HepG2 (cell line): ENCODE data around the gene AAMP. TPM values are rescaled to one million over a fixed set of nuclear protein-coding genes. Genes with fewer than 3 reads are reported as not detected.
A peak's percentile ranks its signal among the peaks of the same experiment; 100 is the strongest.

Experiments used
- AKNA ChIP-seq: sonication (generic); formaldehyde crosslinking; IDR thresholded peaks from 2 replicates; pipeline ENCODE4 v1.4.0; 2020; ENCODE audit warnings: missing genetic modification reagents, borderline replicate concordance
- HCFC1 ChIP-seq: fragments of 150-350 bp; IDR thresholded peaks from 2 replicates; pipeline ENCODE4 v1.6.1; 2014; ENCODE audit warnings: low read depth, low read length
- JARID2 ChIP-seq: sonication (generic); formaldehyde crosslinking; IDR thresholded peaks from 2 replicates; pipeline ENCODE4 v1.8.1; 2023; ENCODE audit warnings: missing genetic modification reagents, inconsistent platforms; ENCODE audit not compliant: insufficient replicate concordance
- JUN ChIP-seq: sonication (generic); formaldehyde crosslinking; IDR thresholded peaks from 2 replicates; pipeline ENCODE4 v1.4.0; 2020; ENCODE audit warnings: mild to moderate bottlenecking, missing genetic modification reagents
- NFKBIZ ChIP-seq: IDR thresholded peaks from 2 replicates; pipeline ENCODE4 v1.6.1; 2018; ENCODE audit warnings: missing genetic modification reagents, missing compliant biosample characterization
- POLR2A ChIP-seq, 2 experiments: IDR thresholded peaks; 2 replicates each; pipeline ENCODE4 v1.6.1; 2011; ENCODE audit warnings: low read depth in 2 of 2, low read length in 2 of 2, mild to moderate bottlenecking in 1 of 2, moderate library complexity in 1 of 2; ENCODE audit not compliant: insufficient read depth in 1 of 2
- SKI ChIP-seq: fragments of 450-650 bp; IDR thresholded peaks from one replicate; pipeline ENCODE4 v1.6.1; 2018; ENCODE audit warnings: mild to moderate bottlenecking; ENCODE audit not compliant: partially characterized antibody
- SNAPC5 ChIP-seq: sonication (generic); formaldehyde crosslinking; IDR thresholded peaks from 2 replicates; pipeline ENCODE4 v1.8.1; 2023; ENCODE audit warnings: mild to moderate bottlenecking, missing genetic modification reagents, borderline replicate concordance
- ZBED4 ChIP-seq: sonication (generic); formaldehyde crosslinking; IDR thresholded peaks from 2 replicates; pipeline ENCODE4 v1.4.0; 2020; ENCODE audit warnings: missing genetic modification reagents, borderline replicate concordance
- ZNF18 ChIP-seq: sonication (generic); formaldehyde crosslinking; IDR thresholded peaks from 2 replicates; pipeline ENCODE4 v1.8.0; 2022; ENCODE audit warnings: mild to moderate bottlenecking, missing genetic modification reagents; ENCODE audit not compliant: insufficient replicate concordance
- ZNF383 ChIP-seq: sonication (generic); formaldehyde crosslinking; IDR thresholded peaks from 2 replicates; pipeline ENCODE4 v1.4.0; 2020; ENCODE audit warnings: missing genetic modification reagents, mild to moderate bottlenecking, borderline replicate concordance
- ZNF691 ChIP-seq: sonication (generic); formaldehyde crosslinking; IDR thresholded peaks from 2 replicates; pipeline ENCODE4 v1.4.0; 2020; ENCODE audit warnings: missing genetic modification reagents, low read depth, mild to moderate bottlenecking, borderline replicate concordance
- ZNF790 ChIP-seq: sonication (generic); formaldehyde crosslinking; IDR thresholded peaks from 2 replicates; pipeline ENCODE4 v1.8.0; 2022; ENCODE audit warnings: missing genetic modification reagents, mild to moderate bottlenecking, borderline replicate concordance
- ZSCAN22 ChIP-seq: sonication (generic); formaldehyde crosslinking; IDR thresholded peaks from 2 replicates; pipeline ENCODE4 v1.4.0; 2020; ENCODE audit warnings: mild to moderate bottlenecking, missing genetic modification reagents
- polyA plus RNA-seq, 8 experiments: library from polyadenylated mRNA; depleted of rRNA in 3 of 8; stranded (reverse) in 7 of 8; unstranded in 1 of 8; fragments of >200 nt; fragmentation: Illumina TruSeq in 4 of 8; extraction: Trizol in 4 of 8; gene quantifications; 2 replicates each; pipeline versions ENCODE4 v1.2.1 to v1.2.3, GENCODE V29; 2011 to 2016; ENCODE audit warnings: low read depth in 4 of 8, missing spikeins in 1 of 8, mixed read lengths in 1 of 8; ENCODE audit not compliant: insufficient read depth in 1 of 8
- total RNA-seq, 5 experiments: library from RNA; depleted of rRNA; stranded (reverse); fragments of >200 nt; fragmentation: Illumina TruSeq; extraction: Trizol; gene quantifications; 2 replicates each; pipeline ENCODE4 v1.2.3, GENCODE V29; 2016; ENCODE audit warnings: low read depth in 1 of 5

The AAMP gene
- total and polyA plus RNA-seq, 2 of the 13 experiments (the other 11 are each of a cell fraction or from before 2014, with no cell fraction given) = 110 to 186 TPM

GRCh38 chr2:218271865-218272530 is 2.1 kb upstream of the AAMP start (continued):
- no peak for TF ChIP-seq NFKBIZ (CRISPR knock-in tag)
- no peak for TF ChIP-seq SKI
- TF ChIP-seq ZSCAN22 (CRISPR knock-in tag) = 0 out of 2 replicates have a peak, but pooled peaks have one; percentile 32
- peak in 1 of 2 experiments; percentile 13; a peak in 2 of 4 replicates for TF ChIP-seq POLR2A (IDR thresholded peaks at IDR 0.05; ENCODE audit: insufficient read depth in 1 of 2, low read depth in 2 of 2, low read length in 2 of 2)
- 0 out of 2 replicates have a peak, but pooled peaks have one; percentile 41 for TF ChIP-seq ZNF383 (CRISPR knock-in tag)
- 0 out of 2 replicates have a peak, but pooled peaks have one; percentile 13 for TF ChIP-seq ZBED4 (CRISPR knock-in tag)
- peak; percentile 19 for TF ChIP-seq JARID2 (CRISPR knock-in tag)
- TF ChIP-seq ZNF18 (CRISPR knock-in tag) = peak; percentile 48
- peak; percentile 22; the same call in 1 of the 2 replicates for TF ChIP-seq ZNF691 (CRISPR knock-in tag)
- TF ChIP-seq HCFC1 = no peak
- no peak for TF ChIP-seq JUN (CRISPR knock-in tag)
- no peak for TF ChIP-seq AKNA (CRISPR knock-in tag)
- TF ChIP-seq SNAPC5 = no peak
- no peak for TF ChIP-seq ZNF790 (CRISPR knock-in tag)
